CD4-positive, alpha-beta T cell treated with Interleukin-15 for 1 hour (primary cell): ENCODE measurements around the gene TOMM70.

Experiments used
- DNase-seq: peaks from one replicate; pipeline ENCODE4 v3.0.0-alpha.2; 2020

TOMM70 gene

DNA sequence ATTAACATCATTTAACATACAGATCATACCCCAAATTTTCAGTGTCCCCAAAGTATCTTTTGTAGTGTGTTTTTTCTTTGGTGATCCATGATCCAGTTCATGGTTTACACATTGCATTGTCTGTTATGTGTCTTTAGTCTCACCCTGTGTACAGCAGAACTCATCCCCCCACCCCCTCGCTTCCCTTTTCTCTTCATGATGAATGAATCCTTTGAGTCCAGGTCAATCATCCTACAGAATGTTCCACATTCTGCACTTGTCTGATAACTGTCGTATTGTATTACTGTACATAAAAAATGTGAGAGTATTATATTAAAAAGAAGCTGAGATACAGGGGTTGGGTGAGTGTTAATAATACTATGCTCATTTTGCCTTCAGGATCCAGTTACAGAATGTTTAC is 80.9 kb downstream of the TOMM70 start:
- DNase-seq, result no peak

DNA sequence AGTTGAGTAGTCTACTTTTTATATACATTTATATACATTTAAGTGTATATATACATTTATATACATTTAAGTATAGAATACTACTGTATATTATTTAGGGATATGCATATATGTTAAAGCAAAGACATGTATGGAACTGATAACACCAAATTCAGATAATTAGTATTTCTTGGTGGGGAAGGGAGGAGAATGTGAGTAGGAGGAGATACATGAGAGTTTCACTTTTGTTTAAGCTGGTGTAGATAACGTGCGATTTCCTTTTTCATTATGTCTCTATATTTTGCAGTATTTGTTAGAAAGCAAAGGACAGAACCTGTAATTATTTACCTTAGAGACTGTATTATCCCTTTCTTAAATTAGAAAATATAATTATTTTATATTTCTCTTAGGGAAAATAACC is 83.0 kb downstream of the TOMM70 start:
- DNase-seq, result no peak

DNA sequence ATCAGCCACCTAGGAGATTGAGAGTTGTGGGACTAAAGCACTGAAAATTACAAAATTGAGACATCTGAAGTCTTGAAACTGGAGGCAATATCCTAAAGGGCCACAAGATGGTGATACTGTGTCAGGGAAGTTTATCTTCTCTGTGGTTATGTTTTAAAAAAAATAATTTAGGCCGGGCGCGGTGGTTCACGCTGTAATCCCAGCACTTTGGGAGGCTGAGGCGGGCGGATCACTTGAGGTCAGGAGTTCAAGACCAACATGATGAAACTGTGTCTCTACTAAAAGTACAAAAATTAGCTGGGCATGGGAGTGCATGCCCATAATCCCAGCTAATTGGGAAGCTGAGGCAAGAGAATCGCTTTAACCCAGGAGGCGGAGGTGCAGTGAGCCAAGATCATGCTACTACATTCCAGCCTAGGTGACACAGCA is 84.2 kb downstream of the TOMM70 start:
- no peak for DNase-seq
